ENCODE data around the gene TICAM2. TPM values are rescaled to one million over a fixed set of nuclear protein-coding genes. Genes with fewer than 3 reads are reported as not detected.

The TICAM2 gene
- total and polyA plus RNA-seq, 10 of the 15 experiments (the other 5 are each of a cell fraction or from before 2014, with no cell fraction given), result 0.14 to 7.0 (median 2.9) TPM

GRCh38 chr5:115549154-115549553 lies 53.1 kb downstream of the TICAM2 start (continued):
- TF ChIP-seq ELK1 (IDR thresholded peaks at IDR 0.05; ENCODE audit: low read depth, low read length), result peak; percentile 33; the same call in 1 of the 2 replicates
- TF ChIP-seq GABPA (IDR thresholded peaks at IDR 0.05; ENCODE audit: low read depth), result peak; percentile 61
- no peak for TF ChIP-seq CUX1 (IDR thresholded peaks at IDR 0.05; ENCODE audit: insufficient replicate concordance, low read depth, low read length)
- TF ChIP-seq GATAD2B (conservative IDR thresholded peaks at IDR 0.05; ENCODE audit: low read depth), result 0 out of 2 replicates have a peak, but pooled peaks have one; percentile 51
- TF ChIP-seq MEF2A (IDR thresholded peaks at IDR 0.05; ENCODE audit: insufficient read depth, low read depth, low read length), result 0 out of 2 replicates have a peak, but pooled peaks have one; percentile 8
- TF ChIP-seq NR2C2 (IDR thresholded peaks at IDR 0.05; ENCODE audit: borderline replicate concordance, control insufficient read depth, insufficient read length, low read depth), result no peak
- peak; percentile 56; the same call in 1 of the 2 replicates for TF ChIP-seq FOXM1 (IDR thresholded peaks at IDR 0.05; ENCODE audit: low read depth, low read length)
- no peak for TF ChIP-seq ATF7 (IDR thresholded peaks at IDR 0.05; ENCODE audit: low read depth)
- TF ChIP-seq ZNF24 (IDR thresholded peaks at IDR 0.05), result 0 out of 2 replicates have a peak, but pooled peaks have one; percentile 44
- TF ChIP-seq FOS (IDR thresholded peaks at IDR 0.05; ENCODE audit: borderline replicate concordance, extremely low read depth, insufficient read length), result no peak
- TF ChIP-seq IRF3 (IDR thresholded peaks at IDR 0.05), result no peak
- TF ChIP-seq SRF (IDR thresholded peaks at IDR 0.05; ENCODE audit: low read depth in 2 of 2, low read length in 2 of 2), result peak; percentile 23 to 87; a peak in 3 of 4 replicates
- peak; percentile 50 to 86 (median 62); a peak in 5 of 6 replicates for TF ChIP-seq CTCF (IDR thresholded peaks at IDR 0.05 in 2 of 3, conservative IDR thresholded peaks at IDR 0.05 in 1 of 3; ENCODE audit: control insufficient read depth in 2 of 3, extremely low read depth in 1 of 3, insufficient read depth in 1 of 3, low read depth in 3 of 3, low read length in 3 of 3)
- TF ChIP-seq SMC3 (IDR thresholded peaks at IDR 0.05; ENCODE audit: borderline replicate concordance, low read length), result peak; percentile 78; the same call in 1 of the 2 replicates
- TF ChIP-seq MYB (IDR thresholded peaks at IDR 0.05; ENCODE audit: borderline replicate concordance, low read depth, low read length), result no peak

Data from GM12878 (cell line).